OCI-LY1 (cell line): ENCODE measurements around the gene CARMIL1.

ENCODE experiments used
- H2AFZ ChIP-seq: fragments of 200-600 bp; sonication (generic), shearing (Covaris generic); 2 replicates; pipeline ENCODE4 v1.6.0; 2014; ENCODE audit warnings: antibody characterized with exemption, mild to moderate bottlenecking, low read length
- H3F3A ChIP-seq: fragments of 200-600 bp; sonication (generic), shearing (Covaris generic); 2 replicates; pipeline ENCODE4 v1.6.0; 2014; ENCODE audit warnings: mild to moderate bottlenecking, antibody characterized with exemption, low read length, moderate library complexity; ENCODE audit not compliant: insufficient read depth
- H3K27ac ChIP-seq: fragments of 200-600 bp; sonication (generic); 2 replicates; pipeline ENCODE4 v1.5.1; 2014; ENCODE audit warnings: low read length, mixed run types, mild to moderate bottlenecking, low read depth; ENCODE audit not compliant: poor library complexity, severe bottlenecking
- H3K27me3 ChIP-seq: fragments of 200-600 bp; sonication (generic); 2 replicates; pipeline ENCODE4 v1.6.0; 2014; ENCODE audit warnings: antibody characterized with exemption, mild to moderate bottlenecking, low read length, moderate library complexity; ENCODE audit not compliant: insufficient read depth
- H3K36me3 ChIP-seq: fragments of 200-600 bp; sonication (generic); 2 replicates; pipeline ENCODE4 v1.6.1; 2014; ENCODE audit warnings: mild to moderate bottlenecking, antibody characterized with exemption, low read length, moderate library complexity, mixed read lengths; ENCODE audit not compliant: insufficient read depth
- H3K4me1 ChIP-seq: fragments of 200-600 bp; sonication (generic); 2 replicates; pipeline ENCODE4 v1.5.1; 2014; ENCODE audit warnings: mild to moderate bottlenecking, low read length, moderate library complexity; ENCODE audit not compliant: insufficient read depth, severe bottlenecking
- H3K4me2 ChIP-seq: fragments of 200-600 bp; sonication (generic), shearing (Covaris generic); 2 replicates; pipeline ENCODE4 v1.6.1; 2014; ENCODE audit warnings: low read length
- H3K4me3 ChIP-seq: fragments of 200-600 bp; sonication (generic); 2 replicates; pipeline ENCODE4 v1.5.1; 2014; ENCODE audit warnings: low read length, low read depth, mild to moderate bottlenecking, mixed read lengths; ENCODE audit not compliant: poor library complexity, severe bottlenecking
- H3K79me2 ChIP-seq: fragments of 200-600 bp; shearing (Covaris generic); 2 replicates; pipeline ENCODE4 v1.6.1; 2016; ENCODE audit warnings: mixed run types, low read length, mixed read lengths; ENCODE audit not compliant: insufficient read depth
- H3K9ac ChIP-seq: fragments of 200-600 bp; sonication (generic), shearing (Covaris generic); 2 replicates; pipeline ENCODE4 v1.6.1; 2014; ENCODE audit warnings: mild to moderate bottlenecking, low read length, mixed read lengths
- H3K9me2 ChIP-seq: fragments of 200-600 bp; sonication (generic), shearing (Covaris generic); 2 replicates; pipeline ENCODE4 v1.6.1; 2014; ENCODE audit warnings: low read depth, mild to moderate bottlenecking, low read length, mixed read lengths
- H3K9me3 ChIP-seq: fragments of 200-600 bp; shearing (Covaris generic); 2 replicates; pipeline ENCODE4 v1.6.1; 2014; ENCODE audit warnings: low read length, mixed read lengths
- H4K20me1 ChIP-seq: fragments of 200-600 bp; sonication (generic), shearing (Covaris generic); 2 replicates; pipeline ENCODE4 v1.6.0; 2016; ENCODE audit warnings: mild to moderate bottlenecking, low read length; ENCODE audit not compliant: insufficient read depth
- EZH2 ChIP-seq: fragments of 200-600 bp; sonication (generic), shearing (Covaris generic); IDR thresholded peaks from 2 replicates; pipeline ENCODE4 v1.8.0; 2017; ENCODE audit warnings: borderline replicate concordance, mixed run types, mild to moderate bottlenecking, antibody characterized with exemption, low read length, moderate library complexity, mixed read lengths
- TF ChIP-seq, protein P1 (sequence below): fragments of 200-600 bp; sonication (generic), shearing (Covaris generic); IDR thresholded peaks from 2 replicates; pipeline ENCODE4 v1.5.1; 2017; ENCODE audit warnings: mild to moderate bottlenecking, antibody characterized with exemption, low read length, moderate library complexity, mixed read lengths

CARMIL1 gene

DNA sequence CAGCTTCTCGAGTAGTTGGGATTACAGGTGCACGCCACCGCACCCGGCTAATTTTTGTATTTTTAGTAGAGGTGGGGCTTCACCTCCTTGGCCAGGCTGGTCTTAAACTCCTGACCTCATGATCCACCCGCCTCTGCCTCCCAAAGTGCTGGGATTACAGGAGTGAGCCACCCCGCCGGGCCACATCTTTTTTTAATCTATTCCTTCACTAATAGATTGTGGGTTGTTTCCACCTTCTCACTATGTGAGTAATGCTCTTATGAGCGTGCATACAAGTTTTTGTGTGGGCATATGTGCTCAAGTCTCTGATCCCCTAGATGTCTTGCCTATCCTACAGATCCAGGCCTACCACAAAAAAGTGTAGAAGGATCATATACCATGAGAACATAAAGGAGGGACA is 30.7 kb downstream of the CARMIL1 start:
- TF ChIP-seq, protein P1, sequence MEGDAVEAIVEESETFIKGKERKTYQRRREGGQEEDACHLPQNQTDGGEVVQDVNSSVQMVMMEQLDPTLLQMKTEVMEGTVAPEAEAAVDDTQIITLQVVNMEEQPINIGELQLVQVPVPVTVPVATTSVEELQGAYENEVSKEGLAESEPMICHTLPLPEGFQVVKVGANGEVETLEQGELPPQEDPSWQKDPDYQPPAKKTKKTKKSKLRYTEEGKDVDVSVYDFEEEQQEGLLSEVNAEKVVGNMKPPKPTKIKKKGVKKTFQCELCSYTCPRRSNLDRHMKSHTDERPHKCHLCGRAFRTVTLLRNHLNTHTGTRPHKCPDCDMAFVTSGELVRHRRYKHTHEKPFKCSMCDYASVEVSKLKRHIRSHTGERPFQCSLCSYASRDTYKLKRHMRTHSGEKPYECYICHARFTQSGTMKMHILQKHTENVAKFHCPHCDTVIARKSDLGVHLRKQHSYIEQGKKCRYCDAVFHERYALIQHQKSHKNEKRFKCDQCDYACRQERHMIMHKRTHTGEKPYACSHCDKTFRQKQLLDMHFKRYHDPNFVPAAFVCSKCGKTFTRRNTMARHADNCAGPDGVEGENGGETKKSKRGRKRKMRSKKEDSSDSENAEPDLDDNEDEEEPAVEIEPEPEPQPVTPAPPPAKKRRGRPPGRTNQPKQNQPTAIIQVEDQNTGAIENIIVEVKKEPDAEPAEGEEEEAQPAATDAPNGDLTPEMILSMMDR, result no peak
- no peak for TF ChIP-seq EZH2
- no peaks in the 10 kb centered on the region for H3K27me3 ChIP-seq
- H3K4me2 ChIP-seq, result no peak overlapping the region
- no peak overlapping the region for H2AFZ ChIP-seq
- no peaks in the 10 kb centered on the region; the same call in 1 of the 2 replicates for H3F3A ChIP-seq
- no peak overlapping the region for H3K27ac ChIP-seq
- peaks cover 24% of the 10 kb centered on the region for H3K4me1 ChIP-seq
- H3K9me2 ChIP-seq, result no peaks in the 10 kb centered on the region
- no peaks in the 10 kb centered on the region for H3K36me3 ChIP-seq
- H4K20me1 ChIP-seq, result no peaks in the 10 kb centered on the region
- no peak overlapping the region for H3K4me3 ChIP-seq
- no peak overlapping the region for H3K9ac ChIP-seq
- no peaks in the 10 kb centered on the region for H3K9me3 ChIP-seq
- peaks cover 14% of the 10 kb centered on the region for H3K79me2 ChIP-seq

DNA sequence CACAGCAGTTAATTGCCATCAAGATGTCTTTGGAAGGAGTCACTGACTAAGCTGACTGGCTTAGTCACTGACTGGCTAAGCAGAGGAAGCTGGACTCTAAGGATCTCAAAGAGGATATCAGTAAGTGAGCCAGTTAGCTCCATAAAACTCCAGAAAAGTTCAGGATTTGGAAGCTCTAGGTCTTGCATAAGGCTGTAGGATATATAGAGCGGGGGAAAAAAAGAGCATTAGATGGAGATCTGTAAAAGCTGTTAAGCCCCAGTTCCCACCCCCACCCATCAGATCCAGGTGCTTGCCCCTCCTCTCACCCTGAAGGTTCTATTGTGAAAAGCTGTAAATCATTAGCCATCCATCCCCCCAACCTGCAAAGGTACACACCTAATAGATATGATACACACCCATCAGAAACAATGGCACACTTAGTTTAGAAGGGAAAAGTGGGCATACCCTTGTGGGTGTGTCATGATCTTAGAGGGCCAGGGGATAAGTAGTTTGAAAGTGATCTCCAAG is 32.2 kb downstream of the CARMIL1 start:
- Histone ChIP-seq H4K20me1 (no peaks in the 10 kb centered on the region), H3K4me3 (no peak overlapping the region), H3K9ac (no peak overlapping the region), H3K27ac (no peak overlapping the region), H3K9me2 (no peaks in the 10 kb centered on the region), H3K27me3 (no peaks in the 10 kb centered on the region), H2AFZ (no peak overlapping the region), H3K9me3 (no peaks in the 10 kb centered on the region), H3K79me2 (peaks cover 8% of the 10 kb centered on the region), H3K36me3 (no peaks in the 10 kb centered on the region), H3K4me1 (peaks cover 24% of the 10 kb centered on the region), H3K4me2 (no peak overlapping the region), H3F3A (no peaks in the 10 kb centered on the region)
- no peak for TF ChIP-seq EZH2
- TF ChIP-seq, protein P1, result no peak

DNA sequence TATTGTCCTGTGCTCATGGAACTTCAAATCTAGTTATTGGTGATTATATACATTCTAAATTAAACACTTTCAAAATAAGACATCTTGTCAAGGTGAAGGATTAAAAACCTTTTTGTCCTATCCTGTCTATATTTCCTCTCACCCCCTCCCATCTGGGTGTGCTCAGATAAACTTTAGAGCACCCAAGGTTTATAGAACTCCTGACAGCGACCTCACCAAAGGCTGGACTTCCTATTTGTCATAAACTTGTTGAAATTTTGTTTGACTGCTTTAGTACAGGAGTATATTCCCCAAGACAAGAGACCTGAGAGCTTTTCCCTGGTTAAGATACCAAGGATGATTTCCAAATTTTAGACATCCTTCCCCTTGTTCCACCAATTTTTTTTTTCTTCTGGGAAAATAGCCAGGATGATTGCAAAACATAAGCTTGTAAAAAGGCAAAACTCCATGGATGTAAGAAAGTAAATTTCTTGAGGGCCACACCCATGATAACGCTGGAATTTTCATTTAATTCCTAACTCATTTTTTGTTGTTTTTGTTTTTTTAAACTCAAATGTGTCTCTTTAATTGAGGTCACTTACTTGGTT is 33.0 kb downstream of the CARMIL1 start:
- Histone ChIP-seq H3K27ac (peak overlapping the region; percentile 13), H2AFZ (no peak overlapping the region), H3K4me2 (peak overlapping the region; percentile 37), H3K9ac (0 out of 2 replicates have a peak overlapping the region, but pooled peaks have one; percentile 19), H3K9me3 (no peaks in the 10 kb centered on the region), H3K27me3 (no peaks in the 10 kb centered on the region), H3F3A (no peaks in the 10 kb centered on the region), H3K4me1 (peaks cover 24% of the 10 kb centered on the region), H3K9me2 (no peaks in the 10 kb centered on the region), H3K36me3 (no peaks in the 10 kb centered on the region), H3K79me2 (peaks cover 5% of the 10 kb centered on the region), H4K20me1 (no peaks in the 10 kb centered on the region), H3K4me3 (no peak overlapping the region)
- TF ChIP-seq EZH2, result no peak
- TF ChIP-seq, protein P1, result no peak
